ENCODE results near the gene WRAP53.

WRAP53 gene

GRCh38 chr17:7674934-7675333 is 13.3 kb upstream of the WRAP53 start:
- Histone ChIP-seq H3K9ac (ENCODE audit: low read length) (no peak overlapping the region), H3F3A (ENCODE audit: insufficient read depth, low read length) (no peaks in the 10 kb centered on the region), H3K9me2 (replicated peaks; ENCODE audit: insufficient read depth, low read length) (no peaks in the 10 kb centered on the region), H3K36me3 (replicated peaks; ENCODE audit: insufficient read depth, low read length) (peaks cover 19% of the 10 kb centered on the region), H2AFZ (ENCODE audit: low read length) (no peak overlapping the region), H3K27ac (ENCODE audit: low read length) (no peak overlapping the region), H3K27me3 (replicated peaks; ENCODE audit: insufficient read depth, low read length) (no peaks in the 10 kb centered on the region), H3K4me3 (ENCODE audit: low read length) (no peak overlapping the region), H3K4me1 (ENCODE audit: low read length) (no peaks in the 10 kb centered on the region), H3K4me2 (ENCODE audit: low read depth, low read length) (no peak overlapping the region), H3K79me2 (ENCODE audit: low read length) (0 out of 2 replicates have a peak, but pooled peaks cover 4% of the 10 kb centered on the region), H4K20me1 (ENCODE audit: insufficient read depth, low read length) (no peaks in the 10 kb centered on the region), H3K9me3 (replicated peaks; ENCODE audit: insufficient read depth, low read length) (no peaks in the 10 kb centered on the region)
- TF ChIP-seq EZH2phosphoT487 (IDR thresholded peaks at IDR 0.05; ENCODE audit: low read length) (no peak), CTCF (IDR thresholded peaks at IDR 0.05; ENCODE audit: low read length) (no peak), EZH2 (optimal IDR thresholded peaks at IDR 0.05; ENCODE audit: low read depth, low read length) (no peak)
- no peak for DNase-seq

- Histone ChIP-seq H3K27me3 (replicated peaks; ENCODE audit: insufficient read depth, low read length) (no peaks in the 10 kb centered on the region), H3F3A (ENCODE audit: insufficient read depth, low read length) (no peaks in the 10 kb centered on the region), H3K9me2 (replicated peaks; ENCODE audit: insufficient read depth, low read length) (no peaks in the 10 kb centered on the region), H3K9me3 (replicated peaks; ENCODE audit: insufficient read depth, low read length) (no peaks in the 10 kb centered on the region), H3K36me3 (replicated peaks; ENCODE audit: insufficient read depth, low read length) (peaks cover 14% of the 10 kb centered on the region), H3K4me3 (ENCODE audit: low read length) (no peak overlapping the region), H3K4me2 (ENCODE audit: low read depth, low read length) (no peak overlapping the region), H3K79me2 (ENCODE audit: low read length) (0 out of 2 replicates have a peak, but pooled peaks cover 4% of the 10 kb centered on the region), H3K9ac (ENCODE audit: low read length) (no peak overlapping the region), H3K27ac (ENCODE audit: low read length) (no peak overlapping the region), H4K20me1 (ENCODE audit: insufficient read depth, low read length) (no peaks in the 10 kb centered on the region), H3K4me1 (ENCODE audit: low read length) (no peaks in the 10 kb centered on the region), H2AFZ (ENCODE audit: low read length) (no peak overlapping the region)
- TF ChIP-seq EZH2 (optimal IDR thresholded peaks at IDR 0.05; ENCODE audit: low read depth, low read length) (no peak), EZH2phosphoT487 (IDR thresholded peaks at IDR 0.05; ENCODE audit: low read length) (no peak), CTCF (IDR thresholded peaks at IDR 0.05; ENCODE audit: low read length) (no peak)
- no peak for DNase-seq
Observed at GRCh38 chr17:7676533-7676932, 11.7 kb upstream of the WRAP53 start.

- Histone ChIP-seq H3K79me2 (ENCODE audit: low read length) (peaks cover 8% of the 10 kb centered on the region), H3K4me1 (ENCODE audit: low read length) (no peaks in the 10 kb centered on the region), H3K4me3 (ENCODE audit: low read length) (no peak overlapping the region), H4K20me1 (ENCODE audit: insufficient read depth, low read length) (no peaks in the 10 kb centered on the region), H3K27me3 (replicated peaks; ENCODE audit: insufficient read depth, low read length) (no peaks in the 10 kb centered on the region), H3K9me3 (replicated peaks; ENCODE audit: insufficient read depth, low read length) (no peaks in the 10 kb centered on the region), H3K9me2 (replicated peaks; ENCODE audit: insufficient read depth, low read length) (no peaks in the 10 kb centered on the region), H3K4me2 (ENCODE audit: low read depth, low read length) (no peak overlapping the region), H3K9ac (ENCODE audit: low read length) (no peak overlapping the region), H3F3A (ENCODE audit: insufficient read depth, low read length) (no peaks in the 10 kb centered on the region), H3K27ac (ENCODE audit: low read length) (no peak overlapping the region), H3K36me3 (replicated peaks; ENCODE audit: insufficient read depth, low read length) (peaks cover 14% of the 10 kb centered on the region), H2AFZ (ENCODE audit: low read length) (no peak overlapping the region)
- TF ChIP-seq EZH2 (optimal IDR thresholded peaks at IDR 0.05; ENCODE audit: low read depth, low read length) (no peak), CTCF (IDR thresholded peaks at IDR 0.05; ENCODE audit: low read length) (no peak), EZH2phosphoT487 (IDR thresholded peaks at IDR 0.05; ENCODE audit: low read length) (no peak)
- DNase-seq, result no peak
Observed at GRCh38 chr17:7677388-7678067, 10.7 kb upstream of the WRAP53 start.

Measured in MM.1S (cell line).